ENCODE data around the gene NPAS2. TPM values are rescaled to one million over a fixed set of nuclear protein-coding genes. Genes with fewer than 3 reads are reported as not detected.

Gene NPAS2
- polyA plus RNA-seq, 3 donors, result 12.8 to 15.3 (median 15.0) TPM

GRCh38 chr2:100842241-100842922 is 22.4 kb downstream of the NPAS2 start:
- no peak overlapping the region for H3K27ac ChIP-seq (ENCODE audit: low read depth, low read length)
- WGBS, 3 donors, result 88 to 90% (median 88%) methylated on average over 9 of the region's 9 CpGs

GRCh38 chr2:100844514-100844913 is 24.6 kb downstream of the NPAS2 start:
- WGBS, 3 donors, result 73 to 95% (median 78%) methylated on average over 7 of the region's 7 CpGs
- H3K27ac ChIP-seq (ENCODE audit: low read depth, low read length), result no peak overlapping the region

- WGBS, 3 donors, result 77 to 88% (median 84%) methylated on average over 5 of the region's 5 CpGs
Measured at GRCh38 chr2:100845141-100845991, 25.4 kb downstream of the NPAS2 start.

GRCh38 chr2:100846716-100847115 is 26.8 kb downstream of the NPAS2 start:
- WGBS, 3 donors, result 90 to 96% (median 95%) methylated on average over 2 of the region's 2 CpGs
- H3K27ac ChIP-seq (ENCODE audit: low read depth, low read length), result no peak overlapping the region

More at GRCh38 chr2:100845141-100845991, 25.4 kb downstream of the NPAS2 start:
- no peak overlapping the region for H3K27ac ChIP-seq (ENCODE audit: low read depth, low read length)

- H3K27ac ChIP-seq (ENCODE audit: low read depth, low read length), result no peak overlapping the region
- 89 to 92% (median 92%) methylated on average over 4 of the region's 4 CpGs for WGBS, 3 donors
Measured at GRCh38 chr2:100852447-100852846, 32.5 kb downstream of the NPAS2 start.

GRCh38 chr2:100852999-100853908 is 33.3 kb downstream of the NPAS2 start:
- no peak overlapping the region for H3K27ac ChIP-seq (ENCODE audit: low read depth, low read length)
- 84 to 86% (median 86%) methylated on average over 14 of the region's 14 CpGs for WGBS, 3 donors

- 85 to 88% (median 86%) methylated on average over 10 of the region's 10 CpGs for WGBS, 3 donors
- H3K27ac ChIP-seq (ENCODE audit: low read depth, low read length), result no peak overlapping the region
Measured at GRCh38 chr2:100853909-100854810, 34.2 kb downstream of the NPAS2 start.

- 84 to 93% (median 91%) methylated on average over 7 of the region's 7 CpGs for WGBS, 3 donors
- no peak overlapping the region for H3K27ac ChIP-seq (ENCODE audit: low read depth, low read length)
Measured at GRCh38 chr2:100855084-100855483, 35.1 kb downstream of the NPAS2 start.

- no peak overlapping the region for H3K27ac ChIP-seq (ENCODE audit: low read depth, low read length)
- WGBS, 3 donors, result 89 to 93% (median 92%) methylated on average over 3 of the region's 3 CpGs
Measured at GRCh38 chr2:100855606-100856005, 35.7 kb downstream of the NPAS2 start.

GRCh38 chr2:100856732-100857131 is 36.8 kb downstream of the NPAS2 start:
- 74 to 90% (median 89%) methylated on average over 8 of the region's 8 CpGs for WGBS, 3 donors
- no peak overlapping the region for H3K27ac ChIP-seq (ENCODE audit: low read depth, low read length)

GRCh38 chr2:100857341-100857740 is 37.4 kb downstream of the NPAS2 start:
- H3K27ac ChIP-seq (ENCODE audit: low read depth, low read length), result no peak overlapping the region
- WGBS, 3 donors, result 61 to 87% (median 81%) methylated on average over 6 of the region's 6 CpGs

GRCh38 chr2:100857915-100858314 is 38.0 kb downstream of the NPAS2 start:
- 79 to 87% (median 86%) methylated on average over 3 of the region's 3 CpGs for WGBS, 3 donors
- H3K27ac ChIP-seq (ENCODE audit: low read depth, low read length), result no peak overlapping the region

GRCh38 chr2:100859902-100860301 is 40.0 kb downstream of the NPAS2 start:
- no peak overlapping the region for H3K27ac ChIP-seq (ENCODE audit: low read depth, low read length)
- WGBS, 3 donors, result 89 to 94% (median 89%) methylated on average over 2 of the region's 2 CpGs

- 85 to 89% (median 85%) methylated on average over 4 of the region's 4 CpGs for WGBS, 3 donors
- H3K27ac ChIP-seq (ENCODE audit: low read depth, low read length), result no peak overlapping the region
Measured at GRCh38 chr2:100861340-100861739, 41.4 kb downstream of the NPAS2 start.

- WGBS, 3 donors, result 39 to 76% (median 72%) methylated on average over 5 of the region's 5 CpGs
- H3K27ac ChIP-seq (ENCODE audit: low read depth, low read length), result no peak overlapping the region
Measured at GRCh38 chr2:100862081-100862480, 42.1 kb downstream of the NPAS2 start.

GRCh38 chr2:100865816-100866460 is 46.0 kb downstream of the NPAS2 start:
- WGBS, 3 donors, result 76 to 85% (median 83%) methylated on average over 5 of the region's 5 CpGs
- no peak overlapping the region for H3K27ac ChIP-seq (ENCODE audit: low read depth, low read length)

- no peak overlapping the region for H3K27ac ChIP-seq (ENCODE audit: low read depth, low read length)
Measured at GRCh38 chr2:100868083-100868482, 48.1 kb downstream of the NPAS2 start.

All from adipose tissue (tissue), 3 donors.